NCI-H526 (cell line): ENCODE results near the gene FGFRL1.

Experiments
- DNase-seq, 2 experiments: peaks; one replicate each; lab custom pipeline; 2025; lab: John Stamatoyannopoulos, UW

Gene FGFRL1

GRCh38 chr4:1006856-1007255, 4.6 kb upstream of the FGFRL1 start:
- no peak for DNase-seq

- peak in 1 of 2 experiments; percentile 55 for DNase-seq
These were observed 2.4 kb upstream of the FGFRL1 start for GRCh38 chr4:1008840-1009541.

GRCh38 chr4:1009542-1010394, 1.7 kb upstream of the FGFRL1 start:
- peak; percentile 29 to 83 for DNase-seq

GRCh38 chr4:1010395-1011021, 918 bp upstream of the FGFRL1 start:
- DNase-seq: peak; percentile 58 to 75

GRCh38 chr4:1011666-1012033, 224 bp downstream of the FGFRL1 start:
- DNase-seq: no peak

- DNase-seq: peak in 1 of 2 experiments; percentile 48
These were observed 761 bp downstream of the FGFRL1 start for GRCh38 chr4:1012034-1012739.

- no peak for DNase-seq
These were observed 2.0 kb downstream of the FGFRL1 start for GRCh38 chr4:1013225-1014073.

GRCh38 chr4:1014291-1015167, 3.1 kb downstream of the FGFRL1 start:
- DNase-seq: no peak

- no peak for DNase-seq
These were observed 3.8 kb downstream of the FGFRL1 start for GRCh38 chr4:1015179-1015578.

- no peak for DNase-seq
These were observed 4.3 kb downstream of the FGFRL1 start for GRCh38 chr4:1015746-1016145.

GRCh38 chr4:1017211-1017610, 5.8 kb downstream of the FGFRL1 start:
- no peak for DNase-seq

GRCh38 chr4:1017706-1018105, 6.3 kb downstream of the FGFRL1 start:
- no peak for DNase-seq

- DNase-seq: no peak
These were observed 7.0 kb downstream of the FGFRL1 start for GRCh38 chr4:1018147-1019020.

GRCh38 chr4:1019320-1019719, 7.9 kb downstream of the FGFRL1 start:
- no peak for DNase-seq

- DNase-seq: no peak
These were observed 8.5 kb downstream of the FGFRL1 start for GRCh38 chr4:1019729-1020470.

- peak in 1 of 2 experiments; percentile 68 for DNase-seq
These were observed 10.1 kb downstream of the FGFRL1 start for GRCh38 chr4:1021386-1022050.

GRCh38 chr4:1022051-1022738, 10.8 kb downstream of the FGFRL1 start:
- DNase-seq: no peak

GRCh38 chr4:1022739-1023066, 11.3 kb downstream of the FGFRL1 start:
- peak in 1 of 2 experiments; percentile 49 for DNase-seq
